Choroid plexus epithelial cell (primary cell): ENCODE results near the gene MAGEB4.
"Not testable (repeated sequence)": the region's sequence is repeated elsewhere in the genome, so short reads cannot be mapped to it uniquely, and the experiment has no call there.

Source experiments
- DNase-seq: peaks from one replicate; pipeline ENCODE4 v3.0.0-alpha.2; 2010; ENCODE audit warnings: low read depth
- H3K4me3 ChIP-seq: 2 replicates; pipeline ENCODE4 v1.5.1; 2011; ENCODE audit warnings: low read depth, mild to moderate bottlenecking, control low read depth, low read length, moderate library complexity
- CTCF ChIP-seq: conservative IDR thresholded peaks from 2 replicates; pipeline ENCODE4 v1.5.1; 2011; ENCODE audit warnings: low read depth, mild to moderate bottlenecking, control low read depth, inconsistent platforms, low read length, moderate library complexity

The MAGEB4 gene

GRCh38 chrX:30241724-30242415 is at the start of gene MAGEB4:
MAGEB4 (plus strand) TSS chrX:30242000; CDS start chrX:30242136, 136 bp downstream.
- no peak within 1 kb of the TSS for H3K4me3 ChIP-seq
- DNase-seq, result no peak
- TF ChIP-seq CTCF, result no peak

GRCh38 chrX:30193910-30194309 is 47.9 kb upstream of the MAGEB4 start:
- not testable (repeated sequence) for DNase-seq, H3K4me3 ChIP-seq

GRCh38 chrX:30196322-30196721 is 45.5 kb upstream of the MAGEB4 start:
- TF ChIP-seq CTCF, result peak; percentile 36
- H3K4me3 ChIP-seq, result no peak overlapping the region
- peak; percentile 33 for DNase-seq

GRCh38 chrX:30212172-30212571 is 29.6 kb upstream of the MAGEB4 start:
- DNase-seq, result no peak
- peak; percentile 21 for TF ChIP-seq CTCF
- no peak overlapping the region for H3K4me3 ChIP-seq

- TF ChIP-seq CTCF, result no peak
- no peak for DNase-seq
- H3K4me3 ChIP-seq, result no peak within 1 kb of the TSS
Measured at GRCh38 chrX:30215357-30215843, 26.4 kb upstream of the MAGEB4 start, which contains the start of gene MAGEB2. MAGEB2 (plus strand) TSS chrX:30215563; CDS start chrX:30218581, 3,018 bp downstream.

GRCh38 chrX:30217465-30217864 is 24.3 kb upstream of the MAGEB4 start:
- DNase-seq, result no peak
- no peak overlapping the region for H3K4me3 ChIP-seq
- TF ChIP-seq CTCF, result no peak

GRCh38 chrX:30219372-30219771 is 22.4 kb upstream of the MAGEB4 start:
- DNase-seq, result no peak
- H3K4me3 ChIP-seq, result no peak overlapping the region
- TF ChIP-seq CTCF, result no peak
